Osteoblast (primary cell): Measurements from ENCODE around the gene SMIM1. TPM values are rescaled to one million over a fixed set of nuclear protein-coding genes. Genes with fewer than 3 reads are reported as not detected.

Experiments used
- DNase-seq: peaks from one replicate; pipeline ENCODE4 v3.0.0; 2011; ENCODE audit warnings: low spot score, mixed read lengths; ENCODE audit not compliant: insufficient read length; ENCODE audit errors: missing footprints
- H2AFZ ChIP-seq: 2 replicates; pipeline ENCODE4 v1.6.0; 2011; ENCODE audit warnings: mild to moderate bottlenecking, low read length
- H3K27ac ChIP-seq: 2 replicates; pipeline ENCODE4 v1.5.1; 2011; ENCODE audit warnings: mild to moderate bottlenecking, low read depth, low read length, moderate library complexity
- H3K27me3 ChIP-seq: 2 replicates; pipeline ENCODE4 v1.6.0; 2012; ENCODE audit warnings: mild to moderate bottlenecking, control low read depth, inconsistent platforms, low read length, moderate library complexity; ENCODE audit not compliant: insufficient read depth
- H3K36me3 ChIP-seq: 2 replicates; pipeline ENCODE4 v1.5.1; 2011; ENCODE audit warnings: mild to moderate bottlenecking, low read length, control low read depth, moderate library complexity; ENCODE audit not compliant: insufficient read depth
- H3K4me1 ChIP-seq: 2 replicates; pipeline ENCODE4 v1.5.1; 2011; ENCODE audit warnings: mild to moderate bottlenecking, low read length, control low read depth, moderate library complexity; ENCODE audit not compliant: insufficient read depth
- H3K4me2 ChIP-seq: 2 replicates; pipeline ENCODE4 v1.6.0; 2011; ENCODE audit warnings: mild to moderate bottlenecking, low read length; ENCODE audit not compliant: insufficient read depth
- H3K4me3 ChIP-seq: fragments of 200-600 bp; sonication (generic); 3 replicates; pipeline ENCODE4 v1.5.1; 2012; ENCODE audit warnings: mild to moderate bottlenecking, low read length, inconsistent platforms; ENCODE audit not compliant: insufficient read depth
- H3K79me2 ChIP-seq: 2 replicates; pipeline ENCODE4 v1.6.0; 2012; ENCODE audit warnings: mild to moderate bottlenecking, low read length, control low read depth, inconsistent platforms; ENCODE audit not compliant: insufficient read depth
- H3K9me3 ChIP-seq: 2 replicates; pipeline ENCODE4 v1.5.1; 2011; ENCODE audit warnings: low read depth, low read length, control low read depth
- H4K20me1 ChIP-seq: 2 replicates; pipeline ENCODE4 v1.6.0; 2012; ENCODE audit warnings: mild to moderate bottlenecking, low read length, control low read depth; ENCODE audit not compliant: insufficient read depth
- total RNA-seq: library from RNA; depleted of rRNA; stranded (reverse); fragments of >200 nt; gene quantifications from 2 replicates; pipeline ENCODE4 v1.2.3, GENCODE V29; 2012
- TF ChIP-seq, protein P1 (sequence below): IDR thresholded peaks from 2 replicates; pipeline ENCODE4 v1.5.1; 2011; ENCODE audit warnings: mild to moderate bottlenecking, low read depth, low read length, moderate library complexity; ENCODE audit errors: extremely low read depth

SMIM1 gene
- total RNA-seq, 1 donor = not detected

DNA sequence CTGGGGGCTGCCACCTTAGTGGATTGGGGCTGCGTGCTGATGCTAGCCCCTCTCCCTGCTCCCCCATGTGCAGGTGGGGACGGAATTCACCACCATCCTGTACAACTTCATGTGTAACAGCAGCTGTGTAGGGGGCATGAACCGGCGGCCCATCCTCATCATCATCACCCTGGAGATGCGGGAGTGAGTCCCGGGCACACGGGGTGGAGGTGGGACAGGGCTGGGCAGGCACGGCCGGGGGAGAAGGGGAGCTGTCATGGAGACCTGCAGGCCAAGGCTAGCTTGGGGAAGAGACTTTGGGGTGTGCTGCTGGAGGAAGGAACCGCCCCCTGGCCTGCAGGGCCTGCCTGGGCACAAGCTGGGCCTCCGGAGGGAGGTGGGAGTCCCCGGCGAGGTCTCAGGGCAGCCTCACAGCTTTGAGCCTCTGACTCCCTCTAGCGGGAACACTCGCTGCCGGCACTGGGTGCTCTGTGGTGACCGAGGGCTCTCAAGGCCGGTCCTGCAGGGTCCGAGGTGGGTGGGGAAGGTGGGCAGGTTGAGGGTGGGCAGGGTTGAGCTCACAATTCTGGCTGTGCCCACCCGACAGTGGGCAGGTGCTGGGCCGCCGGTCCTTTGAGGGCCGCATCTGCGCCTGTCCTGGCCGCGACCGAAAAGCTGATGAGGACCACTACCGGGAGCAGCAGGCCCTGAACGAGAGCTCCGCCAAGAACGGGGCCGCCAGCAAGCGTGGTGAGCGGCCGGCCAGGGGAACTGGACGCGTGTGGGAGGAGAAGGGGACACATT is 45.3 kb upstream of the SMIM1 start:
- Histone ChIP-seq H4K20me1 (no peaks in the 10 kb centered on the region), H3K4me3 (no peak overlapping the region), H3K4me2 (no peak overlapping the region), H3K9me3 (no peaks in the 10 kb centered on the region), H3K4me1 (no peaks in the 10 kb centered on the region), H3K27me3 (peaks cover 11% of the 10 kb centered on the region), H3K79me2 (no peaks in the 10 kb centered on the region), H3K27ac (no peak overlapping the region), H3K36me3 (no peaks in the 10 kb centered on the region), H2AFZ (no peak overlapping the region)
- TF ChIP-seq, protein P1, sequence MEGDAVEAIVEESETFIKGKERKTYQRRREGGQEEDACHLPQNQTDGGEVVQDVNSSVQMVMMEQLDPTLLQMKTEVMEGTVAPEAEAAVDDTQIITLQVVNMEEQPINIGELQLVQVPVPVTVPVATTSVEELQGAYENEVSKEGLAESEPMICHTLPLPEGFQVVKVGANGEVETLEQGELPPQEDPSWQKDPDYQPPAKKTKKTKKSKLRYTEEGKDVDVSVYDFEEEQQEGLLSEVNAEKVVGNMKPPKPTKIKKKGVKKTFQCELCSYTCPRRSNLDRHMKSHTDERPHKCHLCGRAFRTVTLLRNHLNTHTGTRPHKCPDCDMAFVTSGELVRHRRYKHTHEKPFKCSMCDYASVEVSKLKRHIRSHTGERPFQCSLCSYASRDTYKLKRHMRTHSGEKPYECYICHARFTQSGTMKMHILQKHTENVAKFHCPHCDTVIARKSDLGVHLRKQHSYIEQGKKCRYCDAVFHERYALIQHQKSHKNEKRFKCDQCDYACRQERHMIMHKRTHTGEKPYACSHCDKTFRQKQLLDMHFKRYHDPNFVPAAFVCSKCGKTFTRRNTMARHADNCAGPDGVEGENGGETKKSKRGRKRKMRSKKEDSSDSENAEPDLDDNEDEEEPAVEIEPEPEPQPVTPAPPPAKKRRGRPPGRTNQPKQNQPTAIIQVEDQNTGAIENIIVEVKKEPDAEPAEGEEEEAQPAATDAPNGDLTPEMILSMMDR = peak; percentile 46
- DNase-seq = peak; percentile 98

DNA sequence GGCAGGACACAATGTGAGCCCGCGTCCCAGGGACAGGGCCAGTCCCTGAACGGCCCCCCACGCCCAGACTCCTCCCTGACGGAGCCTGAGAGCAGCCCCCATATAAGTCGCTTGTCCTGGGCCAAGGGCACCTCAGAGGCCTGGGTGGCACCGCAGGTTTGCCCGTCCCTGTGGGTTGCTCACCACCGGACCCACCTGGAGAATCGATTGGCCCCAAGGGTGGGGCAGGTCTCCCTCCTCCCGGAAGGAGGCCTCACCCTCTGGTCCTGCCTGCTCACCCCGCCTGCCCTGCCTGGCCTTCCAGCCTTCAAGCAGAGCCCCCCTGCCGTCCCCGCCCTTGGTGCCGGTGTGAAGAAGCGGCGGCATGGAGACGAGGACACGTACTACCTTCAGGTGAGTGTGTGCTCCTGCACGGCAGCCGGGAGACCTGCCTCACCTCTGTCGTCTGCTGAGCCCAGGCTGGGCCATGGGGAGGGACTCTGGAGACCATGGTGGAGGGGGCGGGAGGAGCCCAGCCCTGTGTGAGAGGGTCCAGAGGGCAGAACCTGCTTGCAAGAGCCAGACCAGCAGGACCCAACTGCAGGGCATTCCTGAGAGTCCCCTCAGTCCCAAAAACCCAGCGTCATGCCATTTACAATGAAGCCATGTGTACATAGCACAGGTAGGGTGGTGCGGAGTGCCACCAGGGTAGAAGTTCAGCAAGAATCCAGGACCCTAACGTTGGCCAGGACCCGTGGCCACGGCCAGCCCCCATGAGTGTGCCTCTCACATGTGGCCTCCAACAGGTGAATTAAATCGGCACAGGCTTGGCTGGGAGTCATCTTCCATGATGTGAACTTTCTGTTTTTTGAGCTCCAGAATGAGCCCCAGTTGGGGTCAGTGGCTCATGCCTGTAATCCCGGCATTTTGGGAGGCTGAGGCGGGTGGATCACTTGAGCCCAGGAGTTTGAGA is 44.4 kb upstream of the SMIM1 start:
- peak; percentile 75 for DNase-seq
- Histone ChIP-seq H3K9me3 (no peaks in the 10 kb centered on the region), H3K79me2 (no peaks in the 10 kb centered on the region), H3K27ac (no peak overlapping the region), H3K4me3 (no peak overlapping the region), H3K27me3 (peaks cover 17% of the 10 kb centered on the region), H3K4me2 (no peak overlapping the region), H2AFZ (no peak overlapping the region), H3K36me3 (no peaks in the 10 kb centered on the region), H3K4me1 (no peaks in the 10 kb centered on the region), H4K20me1 (no peaks in the 10 kb centered on the region)
- TF ChIP-seq, protein P1 = no peak

DNA sequence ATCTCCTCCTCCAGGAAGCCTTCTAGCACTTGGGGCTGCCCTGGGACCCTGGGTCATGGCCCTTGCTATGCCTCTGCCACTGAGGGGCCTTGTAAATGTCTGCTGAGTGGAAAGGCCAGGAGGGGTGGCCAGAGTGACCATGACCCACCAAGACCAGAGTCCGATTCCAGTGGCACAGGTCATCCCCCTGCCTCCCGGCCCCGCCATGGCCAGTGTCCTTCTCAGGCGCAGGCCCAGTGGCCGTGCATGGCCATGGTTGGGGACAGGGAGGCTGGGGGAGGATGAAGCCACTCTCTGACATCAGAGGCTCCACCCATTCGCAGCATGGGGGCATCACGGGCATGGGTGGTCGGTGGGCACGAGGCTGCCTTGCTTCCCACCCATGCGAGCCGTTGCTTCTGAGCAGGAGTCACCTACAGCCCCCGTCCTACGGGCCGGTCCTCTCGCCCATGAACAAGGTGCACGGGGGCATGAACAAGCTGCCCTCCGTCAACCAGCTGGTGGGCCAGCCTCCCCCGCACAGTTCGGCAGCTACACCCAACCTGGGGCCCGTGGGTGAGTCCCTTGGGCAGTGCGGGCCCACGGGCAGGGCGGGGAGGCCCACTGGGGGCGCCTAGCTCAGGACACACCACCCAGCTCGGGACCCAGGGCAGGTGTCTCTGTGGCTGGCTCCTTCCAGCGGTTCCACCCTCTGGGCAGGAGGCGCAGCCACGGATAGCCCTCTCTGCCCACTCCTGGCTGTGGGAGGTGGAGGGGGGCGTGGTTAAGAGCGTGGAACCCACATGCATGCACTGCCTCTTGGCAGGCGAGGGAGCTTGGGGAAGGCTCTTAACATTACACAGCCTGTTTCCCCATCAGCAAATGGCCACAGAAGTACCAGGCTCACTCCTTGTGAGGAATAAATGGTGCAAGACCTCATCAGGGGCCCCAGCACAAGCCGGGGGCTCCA is 42.7 kb upstream of the SMIM1 start:
- Histone ChIP-seq H3K27ac (no peak overlapping the region), H3K4me3 (no peak overlapping the region), H2AFZ (no peak overlapping the region), H3K36me3 (no peaks in the 10 kb centered on the region), H3K79me2 (no peaks in the 10 kb centered on the region), H3K9me3 (no peaks in the 10 kb centered on the region), H3K4me2 (no peak overlapping the region), H4K20me1 (no peaks in the 10 kb centered on the region), H3K27me3 (peaks cover 21% of the 10 kb centered on the region), H3K4me1 (no peaks in the 10 kb centered on the region)
- TF ChIP-seq, protein P1 = no peak
- DNase-seq = peak; percentile 85
